ENCODE results near the gene MB21D2.

Gene MB21D2

GRCh38 chr3:192884777-192885773 is 32.6 kb downstream of the MB21D2 start:
- Histone ChIP-seq H4K20me1 (ENCODE audit: low read depth, low read length) (no peaks in the 10 kb centered on the region), H3K79me2 (ENCODE audit: insufficient read depth, low read length) (no peaks in the 10 kb centered on the region), H3K9me2 (replicated peaks; ENCODE audit: insufficient read depth, low read length) (no peaks in the 10 kb centered on the region), H3K9ac (ENCODE audit: low read length) (no peak overlapping the region), H3K36me3 (ENCODE audit: low read length) (no peaks in the 10 kb centered on the region), H3K4me2 (ENCODE audit: low read depth, low read length, poor library complexity, severe bottlenecking) (no peak overlapping the region), H3K9me3 (ENCODE audit: insufficient read depth, low read length) (no peaks in the 10 kb centered on the region), H3K27me3 (ENCODE audit: low read length) (no peaks in the 10 kb centered on the region), H2AFZ (ENCODE audit: low read depth, low read length, severe bottlenecking) (no peak overlapping the region), H3F3A (ENCODE audit: insufficient read depth) (no peaks in the 10 kb centered on the region), H3K27ac (ENCODE audit: low read depth, low read length) (no peak overlapping the region), H3K4me3 (ENCODE audit: insufficient read depth, low read length, poor library complexity, severe bottlenecking) (no peak overlapping the region)
- TF ChIP-seq CTCF (IDR thresholded peaks at IDR 0.05; ENCODE audit: insufficient read depth, low read length, poor library complexity, severe bottlenecking) = no peak
- no peak for TF ChIP-seq EZH2phosphoT487 (conservative IDR thresholded peaks at IDR 0.05; ENCODE audit: low read length)

GRCh38 chr3:192883512-192883911 is 34.1 kb downstream of the MB21D2 start:
- no peak overlapping the region for H3K9ac ChIP-seq (ENCODE audit: low read length)
- no peaks in the 10 kb centered on the region for H3K27me3 ChIP-seq (ENCODE audit: low read length)
- no peaks in the 10 kb centered on the region for H3F3A ChIP-seq (ENCODE audit: insufficient read depth)
- no peak overlapping the region for H3K4me3 ChIP-seq (ENCODE audit: insufficient read depth, low read length, poor library complexity, severe bottlenecking)
- no peaks in the 10 kb centered on the region for H3K9me2 ChIP-seq (replicated peaks; ENCODE audit: insufficient read depth, low read length)
- no peak overlapping the region for H2AFZ ChIP-seq (ENCODE audit: low read depth, low read length, severe bottlenecking)
- no peak overlapping the region for H3K4me2 ChIP-seq (ENCODE audit: low read depth, low read length, poor library complexity, severe bottlenecking)
- H3K9me3 ChIP-seq (ENCODE audit: insufficient read depth, low read length) = no peaks in the 10 kb centered on the region
- no peaks in the 10 kb centered on the region for H3K79me2 ChIP-seq (ENCODE audit: insufficient read depth, low read length)
- TF ChIP-seq EZH2phosphoT487 (conservative IDR thresholded peaks at IDR 0.05; ENCODE audit: low read length) (no peak), CTCF (IDR thresholded peaks at IDR 0.05; ENCODE audit: insufficient read depth, low read length, poor library complexity, severe bottlenecking) (no peak)
- H4K20me1 ChIP-seq (ENCODE audit: low read depth, low read length) = no peaks in the 10 kb centered on the region
- no peaks in the 10 kb centered on the region for H3K36me3 ChIP-seq (ENCODE audit: low read length)
- H3K27ac ChIP-seq (ENCODE audit: low read depth, low read length) = no peak overlapping the region

- no peak for TF ChIP-seq CTCF (IDR thresholded peaks at IDR 0.05; ENCODE audit: insufficient read depth, low read length, poor library complexity, severe bottlenecking)
- TF ChIP-seq EZH2phosphoT487 (conservative IDR thresholded peaks at IDR 0.05; ENCODE audit: low read length) = no peak
- Histone ChIP-seq H3K9me2 (replicated peaks; ENCODE audit: insufficient read depth, low read length) (no peaks in the 10 kb centered on the region), H2AFZ (ENCODE audit: low read depth, low read length, severe bottlenecking) (no peak overlapping the region), H3K27me3 (ENCODE audit: low read length) (no peaks in the 10 kb centered on the region), H4K20me1 (ENCODE audit: low read depth, low read length) (no peaks in the 10 kb centered on the region), H3K4me3 (ENCODE audit: insufficient read depth, low read length, poor library complexity, severe bottlenecking) (no peak overlapping the region), H3K79me2 (ENCODE audit: insufficient read depth, low read length) (no peaks in the 10 kb centered on the region), H3K4me2 (ENCODE audit: low read depth, low read length, poor library complexity, severe bottlenecking) (no peak overlapping the region), H3K9ac (ENCODE audit: low read length) (no peak overlapping the region), H3K36me3 (ENCODE audit: low read length) (no peaks in the 10 kb centered on the region), H3F3A (ENCODE audit: insufficient read depth) (no peaks in the 10 kb centered on the region), H3K9me3 (ENCODE audit: insufficient read depth, low read length) (no peaks in the 10 kb centered on the region), H3K27ac (ENCODE audit: low read depth, low read length) (no peak overlapping the region)
Observed at GRCh38 chr3:192881159-192881786, 36.4 kb downstream of the MB21D2 start.

Measured in SU-DHL-6 (cell line).